ENCODE measurements around the gene MEG3.
"Not testable (repeated sequence)": the region's sequence is repeated elsewhere in the genome, so short reads cannot be mapped to it uniquely, and the experiment has no call there.

The MEG3 gene

DNA sequence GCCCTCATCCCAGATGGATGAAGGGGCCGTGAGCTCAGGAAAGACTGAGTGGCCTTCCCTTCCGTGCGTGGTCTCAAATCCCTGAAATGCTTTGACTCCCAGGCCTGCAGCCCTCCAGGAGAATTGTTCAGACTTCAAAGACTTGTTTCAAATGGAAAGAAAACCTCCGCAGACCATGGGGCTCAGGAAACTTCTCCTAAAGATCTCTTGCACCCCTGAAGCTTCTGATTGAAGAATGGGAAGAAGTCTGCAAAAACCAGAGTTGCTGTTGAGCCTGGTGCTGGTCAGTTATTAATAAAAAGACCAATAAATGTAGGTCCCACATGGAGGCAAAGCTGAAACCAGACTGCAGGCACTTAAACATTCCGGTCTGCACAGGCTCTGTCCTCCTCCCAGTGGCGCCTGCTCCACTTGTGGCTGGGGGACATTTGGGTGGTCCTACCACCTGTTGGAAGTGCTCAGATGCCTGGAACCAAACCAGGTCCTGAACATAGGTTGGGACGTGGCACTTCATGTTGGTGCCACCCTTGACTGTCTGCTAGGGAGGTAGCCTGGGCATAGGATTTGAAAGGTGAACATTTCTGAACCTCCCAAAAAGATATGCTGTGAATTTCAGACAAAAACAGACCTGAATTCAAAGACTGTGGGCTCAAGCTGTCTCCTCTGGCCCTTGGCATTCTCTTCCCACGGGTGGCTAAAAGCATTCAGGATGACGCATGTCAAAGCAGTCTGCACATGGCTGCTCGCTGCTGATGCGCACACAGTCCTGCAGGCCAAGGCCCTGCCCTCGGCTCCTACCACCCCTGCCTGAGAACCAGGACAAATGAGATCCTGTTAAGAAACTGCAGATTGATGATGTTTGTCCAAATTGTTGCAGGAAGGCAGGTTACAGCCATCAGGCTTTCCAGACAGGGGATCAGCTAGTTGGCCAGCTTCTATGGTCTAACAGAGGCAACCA, 36.2 kb upstream of the MEG3 start:
- no peak for DNase-seq

DNA sequence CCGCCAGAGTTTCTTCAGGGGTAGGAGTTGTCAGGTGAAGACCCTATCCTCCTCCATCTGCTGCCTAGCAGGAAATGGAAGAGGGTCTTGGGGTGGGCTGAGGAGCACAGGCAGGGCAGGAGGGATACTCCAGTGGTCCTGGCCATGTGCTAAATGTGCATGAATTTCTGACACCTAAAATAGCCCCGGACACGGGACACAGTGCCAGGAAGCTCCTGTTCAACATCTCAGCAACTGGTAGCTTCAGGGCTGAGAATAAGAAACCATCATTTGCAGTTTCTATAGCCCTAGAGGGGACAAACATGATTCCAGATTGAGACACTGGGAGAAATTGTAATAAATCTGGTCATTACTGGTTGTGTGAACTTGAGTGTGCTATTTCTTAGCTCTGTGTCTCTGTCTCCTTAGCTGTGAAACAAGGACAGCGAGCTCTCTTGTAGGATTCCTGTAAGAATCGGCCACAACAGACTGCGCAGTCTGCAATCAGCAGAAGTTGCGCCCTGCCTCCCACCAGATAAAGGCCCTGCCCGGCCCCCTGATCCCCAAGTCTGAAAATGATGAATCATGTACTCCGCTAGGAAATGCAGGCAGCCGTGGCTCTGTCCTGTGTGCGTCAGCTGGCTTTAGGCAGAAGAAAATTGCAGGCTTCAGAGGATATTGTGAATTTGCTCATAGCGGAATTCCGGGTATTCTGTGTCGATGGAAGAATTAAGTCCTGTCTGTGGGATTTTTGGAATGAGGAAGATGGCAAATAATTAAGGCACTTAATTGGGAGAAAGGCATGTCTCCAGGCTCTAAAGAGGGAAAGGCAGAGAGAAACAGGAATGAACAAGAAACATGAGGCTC, 35.2 kb upstream of the MEG3 start:
- DNase-seq = no peak

DNA sequence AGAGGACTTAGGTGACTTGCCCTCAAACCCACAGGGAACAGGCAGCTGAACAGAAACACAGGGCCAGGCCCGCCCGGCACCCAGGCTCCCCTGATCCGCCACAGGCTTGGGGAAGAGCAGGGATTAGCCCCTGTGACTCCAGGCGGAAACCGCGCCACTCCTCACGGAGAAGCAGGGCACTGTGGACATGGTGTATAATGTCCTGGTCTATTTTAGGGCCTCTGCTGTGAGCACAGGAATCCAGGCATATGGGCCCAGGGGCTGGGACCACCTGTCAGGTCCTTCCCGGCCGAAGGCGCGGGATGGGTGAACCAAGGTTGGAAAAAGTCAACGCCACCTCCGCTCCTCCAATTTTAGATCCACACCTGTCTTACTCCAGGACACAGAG, 34.6 kb upstream of the MEG3 start:
- no peak for DNase-seq

DNA sequence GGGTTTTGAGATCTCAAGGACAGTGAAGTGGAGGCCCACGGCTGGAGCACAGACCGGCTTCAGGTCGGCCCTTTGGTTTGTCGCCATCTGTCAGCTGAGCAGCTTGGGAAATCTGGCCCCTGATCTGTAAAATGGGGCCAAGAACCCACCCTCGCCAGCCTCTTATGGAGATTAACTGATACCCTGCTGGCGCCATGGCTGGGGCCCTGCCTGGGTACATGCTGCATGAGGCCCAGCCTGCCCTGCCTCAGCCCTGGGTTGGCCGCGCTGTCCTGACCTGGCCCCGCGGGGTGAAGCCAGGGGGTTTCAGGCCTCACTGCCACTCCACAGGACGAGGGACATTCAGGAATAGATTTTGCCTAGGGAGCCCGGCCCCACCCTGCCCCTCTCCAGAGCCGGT, 33.9 kb upstream of the MEG3 start:
- no peak for DNase-seq

DNA sequence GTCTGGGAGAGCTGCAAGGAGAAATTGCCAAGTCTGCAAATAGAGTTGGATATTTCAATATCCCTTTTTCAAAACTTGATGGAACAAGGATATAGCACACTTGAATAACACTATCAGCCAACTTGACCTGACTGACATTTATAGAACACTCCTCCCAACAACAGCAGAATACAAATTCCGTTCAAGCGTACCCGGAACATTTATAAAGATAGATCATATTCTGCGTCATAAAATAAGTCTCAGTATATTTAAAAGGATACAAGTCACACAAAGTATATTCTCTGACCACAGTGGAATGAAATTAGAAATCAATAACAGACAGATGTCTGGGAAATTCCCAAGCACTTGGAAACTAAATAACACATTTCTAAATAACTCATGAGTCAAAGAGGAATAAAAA, 29.0 kb upstream of the MEG3 start:
- no peak for DNase-seq

DNA sequence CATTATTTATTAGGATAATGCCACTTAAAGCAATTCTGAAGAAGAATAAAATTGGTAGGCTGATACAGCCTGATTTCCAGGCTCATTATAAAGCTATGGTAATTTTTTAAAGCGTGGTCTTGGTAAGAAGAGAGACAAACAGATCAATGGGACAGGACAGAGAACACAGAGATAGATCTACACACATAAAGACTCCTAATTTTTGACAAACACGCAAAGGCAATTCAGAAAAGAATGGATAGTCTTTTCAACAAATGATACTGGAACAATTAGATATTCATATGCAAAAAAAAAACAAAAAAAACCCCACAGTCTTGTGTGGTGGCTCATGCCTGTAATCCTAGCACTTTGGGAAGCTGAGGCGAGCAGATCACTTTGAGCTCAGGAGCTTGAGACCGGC, 25.9 kb upstream of the MEG3 start:
- DNase-seq = no peak

DNA sequence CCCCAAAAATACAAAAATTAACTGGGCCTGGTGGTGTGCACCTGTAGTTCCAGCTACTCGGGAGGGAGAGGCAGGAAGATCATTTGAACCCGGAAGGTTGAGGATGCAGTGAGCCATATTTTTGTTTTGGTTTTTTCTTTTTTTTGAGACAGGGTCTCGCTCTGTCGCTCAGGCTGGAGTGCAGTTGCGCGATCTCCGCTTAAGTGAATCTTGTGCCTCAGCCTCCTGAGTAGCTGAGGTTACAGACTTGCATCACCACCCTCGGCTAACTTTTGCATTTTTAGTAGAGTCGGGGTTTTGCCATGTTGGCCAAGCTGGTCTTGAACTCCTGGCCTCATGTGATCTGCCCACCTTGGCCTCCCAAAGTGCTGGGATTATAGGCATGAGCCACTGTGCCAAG, 24.5 kb upstream of the MEG3 start:
- DNase-seq = not testable (repeated sequence)

DNA sequence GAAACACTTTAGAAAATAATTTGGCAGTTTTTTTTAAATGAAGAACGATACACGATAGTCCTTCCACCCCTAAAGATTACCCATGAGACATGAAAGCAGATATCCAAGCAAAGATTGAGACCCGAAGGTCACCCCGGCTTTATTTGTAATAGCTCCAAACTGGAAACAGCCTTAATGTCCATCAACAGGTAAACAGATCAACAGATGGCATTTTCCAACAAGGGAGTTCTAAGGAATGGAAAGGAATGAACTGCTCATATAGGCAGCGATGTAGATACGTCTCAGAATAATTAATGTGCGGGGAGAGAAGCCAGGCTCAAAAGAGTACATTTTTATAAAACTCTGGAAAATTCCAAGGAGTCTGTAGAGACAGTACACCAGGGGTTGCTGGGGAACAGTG, 23.7 kb upstream of the MEG3 start:
- no peak for DNase-seq

DNA sequence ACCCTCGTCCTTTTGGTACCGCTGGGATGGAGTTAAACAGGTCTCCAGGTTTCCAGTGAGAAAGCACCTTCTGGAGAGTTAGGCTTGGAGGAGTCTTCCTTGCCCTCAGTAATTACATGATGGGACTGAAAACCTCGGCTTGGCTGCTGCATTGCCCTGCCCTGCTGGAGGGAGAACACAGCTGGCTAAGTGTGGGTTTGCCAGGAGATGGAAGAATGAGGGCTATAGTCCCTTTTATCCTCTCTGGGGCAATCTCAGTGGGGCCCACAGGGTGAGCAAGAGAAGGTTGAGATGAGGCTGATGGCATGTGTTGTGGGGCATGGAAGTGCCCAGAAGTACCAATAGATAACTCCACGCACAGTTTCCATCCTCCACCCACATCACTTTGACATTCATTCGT, 23.2 kb upstream of the MEG3 start:
- no peak for DNase-seq

DNA sequence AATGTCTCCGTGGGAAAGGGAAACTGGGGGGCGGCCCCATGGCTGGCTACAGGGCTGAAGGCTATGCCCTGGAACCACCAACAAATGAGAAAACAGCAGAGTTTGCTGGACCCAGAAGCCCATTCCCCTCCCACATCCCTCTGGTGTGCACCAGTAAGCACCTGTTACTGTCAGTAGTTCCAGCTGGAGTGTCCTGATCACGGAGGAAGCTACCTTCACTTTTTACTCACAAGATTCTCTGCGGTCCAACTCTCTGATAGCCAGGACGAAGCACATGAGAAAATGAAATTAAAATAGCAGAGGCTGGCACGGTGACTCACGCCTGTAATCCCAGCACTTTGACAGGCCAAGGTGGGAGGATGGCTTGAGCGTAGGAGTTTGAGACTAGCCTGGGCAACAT, 22.7 kb upstream of the MEG3 start:
- no peak for DNase-seq

DNA sequence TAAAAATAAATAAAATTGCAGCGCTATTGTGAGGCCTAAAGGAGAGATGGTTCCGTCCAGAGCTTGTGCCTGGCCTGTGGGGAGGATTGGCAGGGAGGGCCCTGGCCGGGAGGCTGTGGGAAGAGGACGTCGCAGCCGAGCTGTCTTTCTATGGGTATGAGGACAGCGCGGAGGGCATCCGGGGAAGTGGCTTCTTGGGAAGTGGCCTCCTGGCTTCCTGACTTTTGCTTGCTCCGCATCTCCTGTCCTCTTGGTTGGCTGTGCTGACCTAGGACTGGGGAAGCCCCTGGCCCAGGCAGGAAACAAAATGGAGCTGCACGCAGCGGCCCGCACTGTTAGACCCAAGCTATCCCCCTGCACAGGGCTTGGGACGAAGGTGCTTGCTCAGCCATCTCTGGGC, 22.2 kb upstream of the MEG3 start:
- DNase-seq = no peak

DNA sequence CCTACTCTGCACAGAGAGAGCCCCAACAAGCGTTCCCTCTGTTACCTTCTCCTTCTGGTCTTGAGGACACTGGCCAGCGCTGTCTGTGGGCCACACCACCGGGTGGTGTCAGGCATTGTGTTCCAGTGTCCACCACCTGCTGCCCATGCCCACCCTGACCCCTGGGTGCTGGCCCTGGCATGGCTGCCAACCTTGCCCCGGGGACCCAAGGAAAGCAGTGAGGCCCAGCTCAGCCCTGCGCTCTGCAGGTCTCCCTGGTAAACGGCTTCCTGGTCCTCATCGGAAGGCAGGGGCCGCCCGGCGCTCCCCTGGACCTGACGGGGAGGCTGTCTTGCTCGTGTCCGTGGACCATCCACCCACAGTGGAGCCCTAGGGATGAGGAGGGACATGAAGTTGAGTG, 21.8 kb upstream of the MEG3 start:
- no peak for DNase-seq

DNA sequence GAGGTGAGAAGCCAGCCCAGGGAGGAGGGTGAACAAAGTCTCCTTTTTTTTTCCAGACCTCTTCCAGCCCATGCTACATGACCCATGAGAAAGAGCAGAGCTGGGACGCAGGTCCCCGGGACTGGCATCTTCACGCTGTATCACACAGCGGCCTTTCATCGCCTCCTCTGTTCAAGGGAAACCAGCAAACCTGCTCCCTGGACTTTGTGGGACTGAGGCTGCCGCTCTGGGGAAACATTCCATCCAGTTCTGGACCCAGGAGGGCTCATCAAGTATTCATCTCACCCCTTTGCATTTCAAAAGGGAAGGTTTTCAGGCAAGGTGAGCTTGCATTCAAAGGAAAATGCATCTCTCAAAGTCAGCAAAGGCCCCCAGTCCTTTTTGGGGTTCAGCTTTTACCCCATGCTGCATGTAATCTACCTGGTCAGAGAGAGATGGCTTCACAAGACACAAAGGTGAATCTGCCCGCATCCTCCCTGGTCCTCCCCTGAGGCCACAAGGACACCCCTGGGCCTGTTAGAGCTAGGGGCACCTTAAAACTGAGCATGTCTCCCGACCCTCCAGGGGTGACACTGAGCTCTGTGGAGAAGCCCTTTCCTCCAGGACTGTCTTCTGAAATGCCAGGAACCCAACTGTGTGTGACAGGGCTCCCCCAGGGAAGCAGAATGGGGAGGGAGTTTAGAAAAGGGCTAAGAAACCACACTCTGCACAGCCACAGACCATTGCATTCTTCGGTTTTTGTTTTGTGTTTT, 21.2 kb upstream of the MEG3 start:
- no peak for DNase-seq

DNA sequence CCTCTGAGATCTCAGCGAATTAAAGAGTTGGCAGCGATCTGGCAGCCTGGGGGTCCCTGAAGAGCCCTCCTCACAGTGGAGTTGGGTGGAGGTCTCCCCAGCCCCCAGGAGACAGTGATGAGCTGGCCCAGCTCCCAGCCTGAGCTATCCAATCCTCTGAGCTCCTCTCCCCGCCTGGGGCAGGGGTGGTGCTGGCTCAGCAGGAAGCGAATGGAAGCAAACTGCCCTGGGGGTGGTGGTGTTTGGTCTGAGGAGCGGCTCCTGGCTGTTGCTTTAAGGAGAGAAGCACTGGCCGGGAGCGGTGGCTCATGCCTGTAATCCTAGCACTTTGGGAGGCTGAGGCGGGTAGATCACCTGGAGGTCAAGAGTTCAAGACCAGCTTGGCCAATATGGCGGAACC, 19.5 kb upstream of the MEG3 start:
- no peak for DNase-seq

DNA sequence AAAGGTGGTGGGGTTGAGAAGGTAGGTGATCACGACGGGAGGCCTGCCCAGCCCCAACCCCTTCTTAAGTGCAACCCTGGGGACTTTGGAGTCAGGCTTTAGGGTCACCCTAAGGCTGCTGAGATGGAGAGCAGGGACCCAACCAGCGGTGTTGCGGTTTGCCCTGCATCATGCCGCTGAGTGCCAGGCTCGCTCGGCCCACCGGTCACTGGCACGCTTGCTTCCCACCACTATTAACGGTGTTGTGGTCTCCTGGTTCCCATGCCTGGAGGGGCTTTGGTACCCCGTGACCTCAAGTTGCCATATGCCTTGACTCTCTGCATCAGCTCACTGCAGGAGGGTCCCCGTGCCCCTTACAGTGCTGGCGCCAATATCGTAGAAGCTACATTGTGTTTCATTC, 18.4 kb upstream of the MEG3 start:
- no peak for DNase-seq

DNA sequence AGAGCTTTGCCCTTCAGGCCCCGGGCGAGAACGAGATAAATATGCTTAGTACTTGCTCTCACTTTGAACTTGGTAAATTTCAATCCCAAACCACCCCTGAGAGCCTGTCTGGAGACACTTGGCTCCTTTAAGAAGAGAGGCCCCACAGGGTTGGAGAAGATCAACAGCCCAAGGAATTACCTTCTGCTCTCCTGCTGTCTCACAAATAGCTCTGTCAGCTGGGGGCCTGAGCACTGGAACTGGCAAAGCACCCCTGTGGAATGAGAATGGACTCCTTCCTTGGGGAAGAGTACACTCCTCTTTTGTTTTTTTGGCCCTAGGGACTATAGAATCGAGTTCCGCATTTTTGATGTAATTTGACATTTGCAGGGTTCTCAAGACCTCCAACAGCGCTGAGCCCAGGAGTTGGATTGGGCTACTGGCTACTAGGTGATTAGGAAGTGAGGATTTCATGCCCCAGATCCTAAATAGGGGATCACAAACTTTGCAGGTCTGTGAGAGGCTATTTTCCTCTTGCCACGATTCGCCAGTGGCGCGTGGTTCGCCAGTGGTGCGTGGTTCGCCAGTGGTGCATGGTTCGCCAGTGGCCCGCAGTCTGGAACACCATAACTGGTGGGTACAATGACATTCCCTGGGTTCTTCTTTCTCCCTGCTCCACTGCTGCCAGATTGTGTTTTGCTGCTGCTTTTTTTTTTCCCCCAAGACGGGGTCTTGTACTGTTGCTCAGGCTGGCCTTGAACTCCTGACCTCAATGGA, 17.8 kb upstream of the MEG3 start:
- DNase-seq = no peak

DNA sequence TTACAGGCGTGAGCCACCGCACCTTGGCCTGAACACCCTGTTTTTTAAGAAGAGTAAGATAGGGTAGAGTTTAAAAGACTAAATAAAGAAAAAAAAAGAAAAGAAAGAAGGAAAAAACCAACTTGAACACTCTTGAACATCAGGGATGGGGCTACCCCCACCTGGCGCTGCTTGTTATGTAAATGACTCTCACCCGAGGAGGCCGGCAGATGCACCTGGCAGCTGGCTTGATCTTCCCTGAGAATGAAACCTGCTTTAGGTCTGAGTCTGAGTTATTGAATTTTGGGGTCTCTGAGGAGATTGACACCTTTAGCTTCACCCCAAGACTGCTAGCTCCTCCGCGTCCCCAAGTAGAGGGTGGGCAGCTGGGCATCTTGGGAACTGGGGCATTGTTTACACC, 15.5 kb upstream of the MEG3 start:
- DNase-seq = no peak

DNA sequence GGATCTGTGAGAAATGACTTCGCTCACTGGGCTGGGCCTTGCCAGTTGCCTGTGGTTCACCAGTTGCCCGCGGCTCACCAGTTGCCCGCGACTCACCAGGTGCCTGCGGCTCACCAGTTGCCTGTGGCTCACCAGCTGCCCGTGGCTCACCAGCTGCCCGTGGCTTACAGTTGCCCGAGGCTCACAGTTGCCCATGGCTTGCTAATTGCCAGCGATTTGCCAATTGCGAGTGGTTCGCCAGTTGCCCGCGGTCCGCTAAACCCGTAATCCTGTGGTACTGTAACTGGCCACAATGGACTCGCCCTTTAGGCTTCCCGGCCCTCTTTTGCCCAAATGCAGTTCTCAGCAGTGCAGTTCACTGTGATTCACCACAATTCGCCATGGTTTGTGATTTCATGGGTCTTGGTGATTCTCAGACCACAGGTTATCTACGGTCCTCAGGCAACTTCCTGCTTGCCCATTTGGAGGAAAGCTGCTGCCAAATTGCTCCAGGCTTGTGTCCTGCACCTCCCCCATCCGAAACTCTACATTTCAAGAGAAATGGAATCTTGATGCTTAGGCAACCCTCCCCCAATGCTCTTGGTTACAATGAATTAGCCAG, 15.0 kb upstream of the MEG3 start:
- no peak for DNase-seq

DNA sequence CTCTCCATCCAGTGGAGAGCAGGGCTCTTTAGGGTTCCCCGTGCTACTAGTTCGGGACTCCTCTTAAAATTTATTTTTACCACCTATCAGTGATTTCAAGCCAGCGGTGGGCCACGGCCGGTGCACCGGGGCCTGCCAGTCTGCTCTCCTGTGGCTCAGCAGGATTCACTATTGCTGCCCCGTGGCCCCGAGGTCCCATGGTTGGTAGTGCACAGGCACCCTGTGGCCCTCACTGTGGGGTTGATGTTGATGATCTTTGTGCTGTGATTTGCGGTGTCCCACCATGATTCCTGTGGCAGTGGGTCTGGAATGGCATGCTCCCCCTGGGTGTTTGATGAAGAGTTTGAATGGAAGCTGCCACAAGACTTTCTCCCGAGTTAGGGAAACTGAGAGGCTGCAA, 12.6 kb upstream of the MEG3 start:
- no peak for DNase-seq

DNA sequence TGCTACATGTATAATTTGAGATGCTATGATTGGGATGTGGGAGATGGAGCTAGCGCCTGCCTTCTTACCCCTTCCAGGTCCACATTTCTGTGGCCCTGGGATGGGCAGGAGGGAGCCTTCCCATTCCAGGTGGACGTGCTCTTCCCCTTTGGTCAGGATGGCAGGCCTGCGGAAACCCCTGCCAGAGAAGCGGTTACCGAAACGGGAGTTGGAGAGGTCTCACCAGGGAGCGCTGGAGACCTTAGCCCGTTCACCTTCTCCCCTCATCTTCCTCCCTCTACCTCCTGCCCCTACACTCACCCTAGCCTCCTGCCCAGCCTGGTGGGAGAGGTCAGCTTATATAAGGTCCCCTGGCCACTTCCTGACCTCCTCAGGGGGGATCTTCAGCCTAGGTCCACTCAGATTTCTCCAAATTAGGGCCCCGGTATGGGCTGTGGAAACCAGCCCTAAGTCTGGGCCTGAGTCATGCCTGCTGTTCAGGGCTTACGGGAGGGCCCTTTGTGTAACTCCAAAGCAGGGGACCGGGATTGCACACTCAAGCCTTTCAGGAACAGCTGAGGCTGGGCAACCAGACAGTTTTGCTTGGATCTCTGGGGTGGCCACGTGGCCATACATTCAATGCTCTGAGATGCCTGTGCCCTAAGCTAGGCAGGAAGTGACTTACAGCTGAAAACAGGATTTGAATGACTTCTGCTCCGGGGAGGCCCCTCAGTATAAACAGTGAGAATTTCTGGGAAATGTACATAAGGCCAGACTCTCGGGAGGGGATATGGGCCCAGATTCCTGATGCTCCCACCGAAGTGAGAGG, 10.2 kb upstream of the MEG3 start:
- DNase-seq = no peak

DNA sequence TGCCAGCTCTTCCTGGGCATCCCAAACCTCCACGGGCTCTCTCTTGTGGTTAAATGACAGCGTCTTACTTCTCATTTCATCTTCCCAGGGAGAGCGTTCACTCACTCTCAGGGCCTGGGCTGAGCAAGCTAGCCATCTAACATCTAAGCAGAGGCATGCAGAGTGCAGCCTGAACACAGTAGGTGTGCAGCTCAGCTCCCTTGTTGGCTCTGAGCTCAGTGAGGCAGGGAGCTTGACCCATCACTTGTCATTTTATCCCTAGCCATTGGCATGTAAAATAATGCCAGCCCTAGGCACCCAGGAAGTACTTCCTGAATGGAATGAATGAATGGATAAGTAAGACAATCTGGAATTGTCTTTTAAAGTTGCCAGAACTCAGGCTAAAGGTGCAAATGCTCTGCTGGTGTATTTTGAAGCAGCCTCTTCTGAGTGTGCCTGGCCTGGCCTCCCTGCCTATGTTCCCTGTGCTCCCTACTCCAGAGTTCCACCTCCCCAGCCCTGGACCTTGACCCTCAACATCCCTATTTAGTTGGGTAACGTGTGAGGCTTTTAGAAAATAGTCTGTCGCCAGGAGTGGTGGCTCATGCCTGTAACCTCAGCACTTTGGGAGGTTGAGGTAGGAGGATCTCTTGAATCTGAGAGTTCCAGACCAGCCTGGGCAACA, 9.5 kb upstream of the MEG3 start:
- no peak for DNase-seq
